Neural progenitor cell (in vitro differentiated cells): ENCODE results near the gene MISP3.

Source experiments
- CTCF ChIP-seq: fragments of 200-600 bp; sonication (generic); IDR thresholded peaks from 2 replicates; pipeline ENCODE4 v1.5.1; 2017; ENCODE audit warnings: antibody characterized with exemption, mild to moderate bottlenecking
- EZH2 ChIP-seq: fragments of 200-600 bp; sonication (generic); IDR thresholded peaks from 2 replicates; pipeline ENCODE4 v1.6.1; 2017; ENCODE audit warnings: antibody characterized with exemption, mild to moderate bottlenecking, moderate library complexity
- EZH2phosphoT487 ChIP-seq: fragments of 200-600 bp; sonication (generic); IDR thresholded peaks from 2 replicates; pipeline ENCODE4 v1.6.1; 2017; ENCODE audit warnings: antibody characterized with exemption

- no peak for TF ChIP-seq CTCF
- TF ChIP-seq EZH2: no peak
- no peak for TF ChIP-seq EZH2phosphoT487
These were observed 10.0 kb downstream of the MISP3 start for GRCh38 chr19:14082675-14082960.
